Mesendoderm (in vitro differentiated cells): ENCODE results near the gene LEKR1.

Experiments
- DNase-seq: peaks from one replicate; pipeline ENCODE4 v3.0.0; 2013
- H2AK5ac ChIP-seq: 2 replicates; pipeline ENCODE4 v1.6.1; 2013; ENCODE audit warnings: low read length, inconsistent platforms
- H2BK120ac ChIP-seq: 2 replicates; pipeline ENCODE4 v1.6.1; 2013; ENCODE audit warnings: low read depth, mild to moderate bottlenecking, low read length, moderate library complexity, mixed read lengths
- H2BK15ac ChIP-seq: replicated peaks from 2 replicates; pipeline ENCODE4 v1.6.1; 2013; ENCODE audit warnings: low read depth, mild to moderate bottlenecking, moderate library complexity
- H2BK5ac ChIP-seq: 2 replicates; pipeline ENCODE4 v1.6.1; 2013; ENCODE audit warnings: low read length, inconsistent platforms
- H3K18ac ChIP-seq: 2 replicates; pipeline ENCODE4 v1.6.1; 2013; ENCODE audit warnings: mild to moderate bottlenecking, low read length, mixed read lengths
- H3K23ac ChIP-seq: one replicate; pipeline ENCODE4 v1.6.1; 2013; ENCODE audit warnings: low read length
- H3K27ac ChIP-seq: 2 replicates; pipeline ENCODE4 v1.5.1; 2013; ENCODE audit warnings: low read depth, mild to moderate bottlenecking, inconsistent platforms, low read length, moderate library complexity
- H3K27me3 ChIP-seq: 2 replicates; pipeline ENCODE4 v1.6.1; 2013; ENCODE audit warnings: low read length, control low read depth, mild to moderate bottlenecking, inconsistent platforms; ENCODE audit not compliant: insufficient read depth, poor library complexity
- H3K36me3 ChIP-seq: 2 replicates; pipeline ENCODE4 v1.6.1; 2013; ENCODE audit warnings: low read length, inconsistent platforms; ENCODE audit not compliant: control insufficient read depth, insufficient read depth
- H3K4ac ChIP-seq: one replicate; pipeline ENCODE4 v1.6.1; 2013; ENCODE audit warnings: low read depth, mild to moderate bottlenecking, low read length, moderate library complexity
- H3K4me1 ChIP-seq: 2 replicates; pipeline ENCODE4 v1.6.1; 2013; ENCODE audit warnings: low read depth, low read length, inconsistent platforms; ENCODE audit not compliant: control insufficient read depth
- H3K4me2 ChIP-seq: 2 replicates; pipeline ENCODE4 v1.6.1; 2013; ENCODE audit warnings: low read length
- H3K4me3 ChIP-seq: 2 replicates; pipeline ENCODE4 v1.5.1; 2013; ENCODE audit warnings: mild to moderate bottlenecking, low read length
- H3K56ac ChIP-seq: one replicate; pipeline ENCODE4 v1.6.1; 2013; ENCODE audit warnings: low read length
- H3K79me1 ChIP-seq: 2 replicates; pipeline ENCODE4 v1.6.1; 2013; ENCODE audit warnings: low read length, inconsistent platforms
- H3K79me2 ChIP-seq: 2 replicates; pipeline ENCODE4 v1.6.1; 2013; ENCODE audit warnings: mild to moderate bottlenecking, low read length; ENCODE audit not compliant: control insufficient read depth, insufficient read depth
- H3K9ac ChIP-seq: 2 replicates; pipeline ENCODE4 v1.6.1; 2013; ENCODE audit warnings: low read length, inconsistent platforms
- H4K5ac ChIP-seq: one replicate; pipeline ENCODE4 v1.6.1; 2013; ENCODE audit warnings: low read length
- H4K8ac ChIP-seq: one replicate; pipeline ENCODE4 v1.6.1; 2013; ENCODE audit warnings: low read depth, mild to moderate bottlenecking, control low read depth, low read length, moderate library complexity
- WGBS: extraction: QIAGEN DNeasy Blood & Tissue Kit; methylation state at CpG from one replicate; pipeline ENCODE4 v1.1.7; 2013; ENCODE audit warnings: low lambda C conversion rate, missing lambda C conversion rate; ENCODE audit not compliant: insufficient coverage; ENCODE audit errors: extremely low coverage; 5-methylcytosine and 5-hydroxymethylcytosine counted together

Gene LEKR1

DNA sequence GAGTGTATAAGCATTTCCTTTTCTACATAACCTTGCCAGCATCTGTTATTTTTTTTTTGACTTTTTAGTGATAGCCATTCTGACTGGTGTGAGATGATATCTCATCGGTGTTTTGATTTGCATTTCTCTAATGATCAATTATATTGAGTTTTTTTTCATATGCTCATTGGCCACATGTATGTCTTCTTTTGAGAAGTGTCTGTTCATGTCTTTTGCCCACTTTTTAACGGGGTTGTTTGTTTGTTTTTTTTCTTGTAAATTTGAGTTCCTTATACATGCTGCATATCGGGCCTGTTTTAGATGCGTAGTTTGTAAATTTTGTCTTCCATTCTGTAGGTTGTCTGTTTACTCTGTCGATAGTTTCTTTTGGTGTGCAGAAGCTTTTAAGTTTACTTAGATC is 89.2 kb downstream of the LEKR1 start:
- Histone ChIP-seq H3K27me3 (peaks cover 2% of the 10 kb centered on the region), H3K4me1 (no peaks in the 10 kb centered on the region), H4K8ac (no peak overlapping the region), H2AK5ac (no peak overlapping the region), H3K79me2 (no peaks in the 10 kb centered on the region), H3K9ac (no peak overlapping the region), H2BK120ac (no peak overlapping the region), H3K79me1 (no peaks in the 10 kb centered on the region), H3K56ac (no peak overlapping the region), H3K23ac (no peak overlapping the region), H2BK15ac (no peak overlapping the region), H2BK5ac (no peak overlapping the region), H4K5ac (no peak overlapping the region), H3K4me2 (no peak overlapping the region), H3K18ac (no peak overlapping the region), H3K4me3 (no peak overlapping the region), H3K27ac (no peak overlapping the region), H3K36me3 (no peaks in the 10 kb centered on the region), H3K4ac (no peak overlapping the region)
- DNase-seq: no peak
- no CpG with 5 or more reads among the region's 5 CpGs for WGBS

DNA sequence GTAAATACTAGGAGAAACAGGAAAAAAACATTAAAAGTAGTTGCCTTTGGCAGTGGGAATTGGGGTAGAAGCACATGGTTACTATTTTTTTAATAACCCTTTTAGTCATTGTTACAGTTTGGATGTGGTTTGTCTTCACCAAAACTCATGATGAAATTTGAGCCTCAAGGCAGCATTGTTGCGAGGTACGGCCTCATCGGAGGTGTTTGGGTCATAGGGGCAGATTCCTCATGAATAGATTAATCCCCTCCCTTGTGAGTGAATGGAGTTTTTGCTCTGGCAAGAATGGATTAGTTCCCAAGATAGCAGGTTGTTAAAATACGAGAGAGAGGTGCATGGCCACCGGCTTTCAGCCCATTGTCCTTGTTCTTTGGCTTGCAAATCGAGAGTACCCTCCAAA is 92.6 kb downstream of the LEKR1 start:
- Histone ChIP-seq H2BK5ac (no peak overlapping the region), H3K23ac (no peak overlapping the region), H3K4ac (no peak overlapping the region), H3K27me3 (peaks cover 2% of the 10 kb centered on the region), H4K5ac (no peak overlapping the region), H3K9ac (no peak overlapping the region), H3K56ac (no peak overlapping the region), H2BK120ac (no peak overlapping the region), H3K4me2 (no peak overlapping the region), H3K79me2 (no peaks in the 10 kb centered on the region), H3K4me3 (no peak overlapping the region), H3K79me1 (no peaks in the 10 kb centered on the region), H2BK15ac (no peak overlapping the region), H2AK5ac (no peak overlapping the region), H3K18ac (no peak overlapping the region), H3K4me1 (no peaks in the 10 kb centered on the region), H3K36me3 (no peaks in the 10 kb centered on the region), H3K27ac (no peak overlapping the region), H4K8ac (no peak overlapping the region)
- no CpG with 5 or more reads among the region's 6 CpGs for WGBS
- DNase-seq: no peak

DNA sequence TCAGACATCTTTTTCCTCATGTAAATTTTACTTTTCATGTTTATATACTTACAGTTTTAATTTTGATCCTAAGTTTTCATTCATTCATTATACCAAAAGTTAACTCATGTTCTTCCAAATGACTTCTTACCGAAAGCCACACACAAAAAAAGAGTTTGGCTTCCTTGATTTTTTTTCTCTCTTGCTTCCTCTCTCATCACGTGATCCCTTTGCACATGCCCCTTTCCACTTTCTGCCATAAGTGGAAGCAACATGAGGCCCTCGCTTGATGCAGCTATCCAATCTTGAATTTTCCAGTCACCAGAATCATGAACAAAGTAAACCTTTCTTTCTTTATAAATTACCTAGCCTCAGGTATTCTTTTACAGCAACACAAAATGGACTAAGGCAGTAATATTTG is 93.7 kb downstream of the LEKR1 start:
- no peak overlapping the region for H2BK15ac ChIP-seq
- H3K36me3 ChIP-seq: no peaks in the 10 kb centered on the region
- no peak overlapping the region for H3K56ac ChIP-seq
- H2BK5ac ChIP-seq: no peak overlapping the region
- no peak overlapping the region for H4K5ac ChIP-seq
- no peak overlapping the region for H3K9ac ChIP-seq
- no peak overlapping the region for H3K4me3 ChIP-seq
- no peaks in the 10 kb centered on the region for H3K4me1 ChIP-seq
- no peak overlapping the region for H2AK5ac ChIP-seq
- no peaks in the 10 kb centered on the region for H3K79me1 ChIP-seq
- H4K8ac ChIP-seq: no peak overlapping the region
- no peak overlapping the region for H3K27ac ChIP-seq
- H3K27me3 ChIP-seq: peaks cover 2% of the 10 kb centered on the region
- H3K23ac ChIP-seq: no peak overlapping the region
- no peak overlapping the region for H3K18ac ChIP-seq
- no peak overlapping the region for H2BK120ac ChIP-seq
- no CpG with 5 or more reads among the region's 3 CpGs for WGBS
- H3K79me2 ChIP-seq: no peaks in the 10 kb centered on the region
- H3K4ac ChIP-seq: no peak overlapping the region
- no peak overlapping the region for H3K4me2 ChIP-seq
- no peak for DNase-seq

DNA sequence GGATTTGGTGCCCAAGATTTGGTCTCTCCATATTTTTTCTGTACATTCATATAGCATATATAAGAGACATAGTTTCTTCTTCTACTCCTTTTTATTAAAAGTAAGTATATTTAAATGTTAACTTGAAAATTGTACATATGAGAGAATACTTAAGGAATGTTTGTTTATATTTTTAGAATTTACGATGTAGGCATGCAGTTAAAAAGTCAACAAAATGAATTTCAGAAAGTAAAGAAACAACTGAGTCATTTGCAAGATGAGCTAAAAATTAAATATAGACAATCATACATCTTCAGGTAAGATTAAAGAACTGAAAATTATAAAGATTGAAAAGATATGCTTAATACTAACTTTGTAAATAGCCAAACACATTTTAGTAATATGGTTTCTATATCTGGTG is 94.2 kb downstream of the LEKR1 start:
- H3K18ac ChIP-seq: no peak overlapping the region
- no peaks in the 10 kb centered on the region for H3K4me1 ChIP-seq
- H3K23ac ChIP-seq: no peak overlapping the region
- H2BK120ac ChIP-seq: no peak overlapping the region
- H3K79me1 ChIP-seq: no peaks in the 10 kb centered on the region
- peaks cover 2% of the 10 kb centered on the region for H3K27me3 ChIP-seq
- H3K56ac ChIP-seq: no peak overlapping the region
- H4K8ac ChIP-seq: no peak overlapping the region
- no peaks in the 10 kb centered on the region for H3K36me3 ChIP-seq
- H3K9ac ChIP-seq: no peak overlapping the region
- WGBS: 100% methylated on average over 1 of the region's 1 CpG
- DNase-seq: no peak
- H3K79me2 ChIP-seq: no peaks in the 10 kb centered on the region
- no peak overlapping the region for H2BK5ac ChIP-seq
- no peak overlapping the region for H4K5ac ChIP-seq
- no peak overlapping the region for H2BK15ac ChIP-seq
- no peak overlapping the region for H3K27ac ChIP-seq
- no peak overlapping the region for H3K4me2 ChIP-seq
- H3K4ac ChIP-seq: no peak overlapping the region
- H3K4me3 ChIP-seq: no peak overlapping the region
- no peak overlapping the region for H2AK5ac ChIP-seq

DNA sequence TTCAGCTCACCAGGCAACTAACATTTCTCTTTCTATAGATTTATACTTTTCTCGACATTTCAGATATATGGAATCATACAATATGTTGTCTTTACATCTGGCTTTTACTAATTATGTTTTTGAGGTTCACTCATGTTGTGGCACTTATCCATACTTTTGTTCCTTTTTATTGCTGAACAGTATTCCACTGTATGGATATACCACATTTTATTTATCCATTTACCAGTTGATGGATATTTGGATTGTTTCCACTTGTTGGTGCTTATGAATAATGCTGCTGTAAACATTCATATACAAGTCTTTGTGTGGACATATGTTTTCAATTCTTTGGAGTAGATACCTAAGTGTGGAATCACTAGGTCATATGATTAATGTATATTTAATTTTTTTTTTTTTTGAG is 97.2 kb downstream of the LEKR1 start:
- H3K23ac ChIP-seq: no peak overlapping the region
- no peak overlapping the region for H3K4me3 ChIP-seq
- H3K27me3 ChIP-seq: no peaks in the 10 kb centered on the region
- H2BK15ac ChIP-seq: no peak overlapping the region
- H4K5ac ChIP-seq: no peak overlapping the region
- no peak for DNase-seq
- H3K56ac ChIP-seq: no peak overlapping the region
- no peaks in the 10 kb centered on the region for H3K4me1 ChIP-seq
- no peak overlapping the region for H3K27ac ChIP-seq
- no peaks in the 10 kb centered on the region for H3K79me2 ChIP-seq
- H2BK5ac ChIP-seq: no peak overlapping the region
- H3K4ac ChIP-seq: no peak overlapping the region
- no peak overlapping the region for H4K8ac ChIP-seq
- no peak overlapping the region for H2AK5ac ChIP-seq
- no peaks in the 10 kb centered on the region for H3K36me3 ChIP-seq
- no CpG with 5 or more reads among the region's 1 CpG for WGBS
- H3K4me2 ChIP-seq: no peak overlapping the region
- H2BK120ac ChIP-seq: no peak overlapping the region
- no peaks in the 10 kb centered on the region for H3K79me1 ChIP-seq
- no peak overlapping the region for H3K9ac ChIP-seq
- H3K18ac ChIP-seq: no peak overlapping the region

DNA sequence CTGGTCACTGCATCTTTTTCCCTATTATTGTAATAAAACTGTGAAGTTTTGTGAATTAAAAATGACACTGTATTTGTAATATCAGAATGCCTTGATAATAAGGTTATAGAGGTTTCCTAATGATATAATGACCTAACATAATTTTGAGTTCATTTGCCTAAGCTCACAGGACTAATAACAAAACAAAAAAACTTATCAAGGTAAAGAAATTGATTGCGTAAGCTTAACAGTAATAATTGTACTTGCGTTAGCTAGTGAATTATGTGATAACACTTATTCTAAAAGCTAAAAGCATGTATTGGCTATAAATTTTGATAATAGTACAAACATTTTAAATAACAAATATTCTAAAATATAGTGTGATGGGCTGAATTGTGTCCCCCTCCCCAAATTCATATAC is 112.6 kb downstream of the LEKR1 start:
- Histone ChIP-seq H4K8ac (no peak overlapping the region), H3K79me2 (no peaks in the 10 kb centered on the region), H3K18ac (no peak overlapping the region), H3K27me3 (no peaks in the 10 kb centered on the region), H3K4me3 (no peak overlapping the region), H3K23ac (no peak overlapping the region), H3K36me3 (no peaks in the 10 kb centered on the region), H3K4me1 (no peaks in the 10 kb centered on the region), H2BK5ac (no peak overlapping the region), H3K4me2 (no peak overlapping the region), H2BK120ac (no peak overlapping the region), H3K27ac (no peak overlapping the region), H3K4ac (no peak overlapping the region), H4K5ac (no peak overlapping the region), H3K56ac (no peak overlapping the region), H2BK15ac (no peak overlapping the region), H3K79me1 (no peaks in the 10 kb centered on the region), H2AK5ac (no peak overlapping the region), H3K9ac (no peak overlapping the region)
- no peak for DNase-seq
- WGBS: no CpG with 5 or more reads among the region's 2 CpGs
